Left renal pelvis (tissue), 4 donors: ENCODE measurements around the gene ZDHHC16. TPM values are rescaled to one million over a fixed set of nuclear protein-coding genes. Genes with fewer than 3 reads are reported as not detected.

Source experiments
- DNase-seq, 4 donors: peaks; one replicate each; pipeline ENCODE4 v3.0.0-alpha.2; 2013; ENCODE audit warnings: low read depth in 4 of 4, low spot score in 3 of 4
- polyA plus RNA-seq, 4 donors: library from polyadenylated mRNA; unstranded; fragments of 120-200 nt; gene quantifications; one replicate each; pipeline ENCODE4 v1.2.1, GENCODE V29; 2013; ENCODE audit not compliant: insufficient read length in 4 of 4

ZDHHC16 gene
- polyA plus RNA-seq, 4 donors, result 33.8 to 41.0 (median 38.8) TPM

DNA sequence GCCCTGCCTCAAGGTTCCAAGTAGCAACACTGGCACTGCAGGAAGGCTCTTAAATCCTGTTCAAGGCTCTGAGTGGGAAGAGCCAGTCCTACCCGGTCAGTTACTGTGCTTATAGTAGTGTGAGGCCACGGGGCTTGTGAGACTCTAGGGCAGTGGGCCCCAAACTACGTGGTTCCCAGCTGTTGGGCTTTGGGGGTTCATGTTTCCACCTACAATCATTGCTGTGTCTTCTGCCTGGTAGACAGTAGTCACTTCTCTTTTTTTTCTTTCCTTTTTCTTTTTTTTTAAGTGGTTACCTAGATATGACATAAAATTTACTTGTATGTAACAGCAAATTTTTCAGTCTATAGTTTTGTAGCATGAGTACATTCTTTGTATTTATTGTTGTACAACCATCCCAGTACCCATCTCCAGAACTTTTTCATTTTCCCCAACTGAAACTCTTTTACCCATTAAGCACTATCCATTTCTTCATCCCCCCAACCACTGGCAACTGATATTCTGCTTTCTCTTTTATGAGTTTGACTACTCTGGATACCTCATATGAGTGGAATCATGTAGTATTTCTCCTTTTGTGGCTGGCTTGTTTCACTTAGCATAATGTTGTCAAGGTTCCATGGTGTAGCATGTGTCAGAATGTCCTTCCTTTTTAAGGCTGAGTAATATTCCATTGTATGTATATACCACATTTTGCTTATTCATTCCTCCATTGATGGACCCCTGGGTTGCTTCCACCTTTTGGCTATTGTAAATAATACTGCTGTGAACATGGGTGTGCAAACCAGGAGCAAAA is 60.4 kb downstream of the ZDHHC16 start:
- no peak for DNase-seq

Other genes starting within 250 kb of the ZDHHC16 start
- gene ARHGAP19, start 153.5 kb upstream of the ZDHHC16 start, polyA plus RNA-seq, result 10 to 100 TPM; 20.9 to 37.9 (median 31.1) TPM
- gene FRAT1, start 126.9 kb upstream of the ZDHHC16 start, polyA plus RNA-seq, result 1 to 10 TPM; 2.9 to 4.1 (median 3.8) TPM
- 10 to 100 TPM in 3 of 4 donors, 1 to 10 TPM in 1; 4.5 to 13.2 (median 12.2) TPM for gene FRAT2, start 111.4 kb upstream of the ZDHHC16 start, polyA plus RNA-seq
- 10 to 100 TPM; 14.8 to 28.2 (median 20.7) TPM for gene RRP12, start 44.8 kb upstream of the ZDHHC16 start, polyA plus RNA-seq
- 100 to 1,000 TPM; 174 to 184 (median 179) TPM for gene PGAM1, start 20.0 kb upstream of the ZDHHC16 start, polyA plus RNA-seq
- gene EXOSC1, start 169 bp upstream of the ZDHHC16 start, polyA plus RNA-seq, result 10 to 100 TPM; 28.7 to 41.0 (median 34.3) TPM
- gene MMS19, start 52.2 kb downstream of the ZDHHC16 start, polyA plus RNA-seq, result 100 to 1,000 TPM in 1 of 4 donors, 10 to 100 TPM in 3; 69.6 to 107 (median 88.2) TPM
- gene UBTD1, start 52.7 kb downstream of the ZDHHC16 start, polyA plus RNA-seq, result 10 to 100 TPM in 1 of 4 donors, 1 to 10 TPM in 3; 6.2 to 12.7 (median 6.7) TPM
- under 1 TPM; 0.40 to 0.49 (median 0.44) TPM for gene ANKRD2, start 126.6 kb downstream of the ZDHHC16 start, polyA plus RNA-seq
- gene HOGA1, start 138.2 kb downstream of the ZDHHC16 start, polyA plus RNA-seq, result 10 to 100 TPM in 3 of 4 donors, 1 to 10 TPM in 1; 1.2 to 55.6 (median 39.0) TPM
- under 1 TPM in 2 of 4 donors, not detected in 2; 0.45 to 0.73 TPM for gene C10orf62, start 143.5 kb downstream of the ZDHHC16 start, polyA plus RNA-seq
- gene MORN4, start 187.3 kb downstream of the ZDHHC16 start, polyA plus RNA-seq, result 10 to 100 TPM; 17.9 to 28.9 (median 20.9) TPM
- 10 to 100 TPM; 17.3 to 19.7 (median 19.4) TPM for gene PI4K2A, start 194.5 kb downstream of the ZDHHC16 start, polyA plus RNA-seq
- 1 to 10 TPM; 4.1 to 5.9 (median 5.1) TPM for gene AVPI1, start 241.1 kb downstream of the ZDHHC16 start, polyA plus RNA-seq